SK-N-SH (cell line): ENCODE results near the gene CISD2. TPM values are rescaled to one million over a fixed set of nuclear protein-coding genes. Genes with fewer than 3 reads are reported as not detected.
"Not testable (repeated sequence)": the region's sequence is repeated elsewhere in the genome, so short reads cannot be mapped to it uniquely, and the experiment has no call there.

Experiments
- CTCF ChIA-PET: fragments of 300-600, 350-600 bp; formaldehyde crosslinking; extraction: SDS; loops from one replicate; lab custom pipeline; 2021; lab: Yijun Ruan, JAX
- POLR2A ChIA-PET: fragments of 350-600 bp; sonication (Branson Sonifier 250); formaldehyde crosslinking; extraction: SDS; loops from one replicate; lab custom pipeline; 2020; ENCODE audit warnings: antibody characterized with exemption, inconsistent platforms; lab: Yijun Ruan, JAX
- DNase-seq: peaks from one replicate; pipeline ENCODE4 v3.0.0; 2012
- H2AFZ ChIP-seq: fragments of 200-600 bp; sonication (generic); 2 replicates; pipeline ENCODE4 v1.8.1; 2016; ENCODE audit warnings: antibody characterized with exemption, mild to moderate bottlenecking, low read depth
- H3F3A ChIP-seq: fragments of 200-600 bp; sonication (generic); replicated peaks from 2 replicates; pipeline ENCODE3; 2016; ENCODE audit warnings: antibody characterized with exemption, mild to moderate bottlenecking; ENCODE audit not compliant: insufficient read depth
- H3K27ac ChIP-seq, 2 experiments: fragments of 200-500 bp in 1 of 2; fragments of 200-600 bp in 1 of 2; sonication (Bioruptor generic) in 1 of 2; sonication (generic), shearing (Covaris generic) in 1 of 2; 2 replicates each; pipeline versions ENCODE4 v1.5.1 to v1.6.1; 2014 to 2016; ENCODE audit warnings: low read depth in 2 of 2, inconsistent platforms in 1 of 2, low read length in 1 of 2, mild to moderate bottlenecking in 1 of 2, mixed read lengths in 1 of 2
- H3K27me3 ChIP-seq: fragments of 200-600 bp; sonication (generic), shearing (Covaris generic); 2 replicates; pipeline ENCODE4 v1.6.1; 2016; ENCODE audit warnings: mixed run types; ENCODE audit not compliant: insufficient read depth
- H3K36me3 ChIP-seq, 2 experiments: fragments of 200-500 bp in 1 of 2; fragments of 200-600 bp in 1 of 2; sonication (Bioruptor generic) in 1 of 2; sonication (generic) in 1 of 2; replicated peaks in 1 of 2; 2 replicates each; pipeline versions ENCODE3 to v1.5.1; 2014 to 2016; ENCODE audit warnings: low read length in 1 of 2, mild to moderate bottlenecking in 1 of 2; ENCODE audit not compliant: insufficient read depth in 2 of 2, control insufficient read depth in 1 of 2
- H3K4me1 ChIP-seq, 2 experiments: fragments of 200-500 bp in 1 of 2; fragments of 200-600 bp in 1 of 2; sonication (Bioruptor generic) in 1 of 2; sonication (generic), shearing (Covaris generic) in 1 of 2; 2 replicates each; pipeline versions ENCODE4 v1.5.1 to v1.6.1; 2014 to 2016; ENCODE audit warnings: low read depth in 1 of 2, low read length in 1 of 2, mixed run types in 1 of 2; ENCODE audit not compliant: insufficient read depth in 2 of 2, control insufficient read depth in 1 of 2
- H3K4me2 ChIP-seq: fragments of 200-600 bp; sonication (generic), shearing (Covaris generic); 2 replicates; pipeline ENCODE4 v1.6.1; 2017; ENCODE audit warnings: mixed run types
- H3K4me3 ChIP-seq, 2 experiments: fragments of 200-500 bp in 1 of 2; fragments of 200-600 bp in 1 of 2; sonication (Bioruptor generic) in 1 of 2; sonication (generic), shearing (Covaris generic) in 1 of 2; 2 replicates each; pipeline versions ENCODE4 v1.5.1 to v1.8.1; 2014 to 2016; ENCODE audit warnings: low read depth in 2 of 2, inconsistent platforms in 1 of 2, low read length in 1 of 2, mild to moderate bottlenecking in 1 of 2, mixed read lengths in 1 of 2, moderate library complexity in 1 of 2
- H3K79me2 ChIP-seq: fragments of 200-600 bp; sonication (generic); 2 replicates; pipeline ENCODE4 v1.8.1; 2017; ENCODE audit warnings: mild to moderate bottlenecking; ENCODE audit not compliant: insufficient read depth
- H3K9ac ChIP-seq: fragments of 200-600 bp; sonication (generic); 2 replicates; pipeline ENCODE4 v1.6.1; 2017; ENCODE audit warnings: mixed run types
- H3K9me2 ChIP-seq: fragments of 200-600 bp; sonication (generic); 2 replicates; pipeline ENCODE4 v1.6.1; 2017; ENCODE audit warnings: mixed run types
- H3K9me3 ChIP-seq: fragments of 200-600 bp; sonication (generic); 2 replicates; pipeline ENCODE4 v1.6.1; 2017; ENCODE audit warnings: mixed run types, mild to moderate bottlenecking, moderate library complexity
- H4K20me1 ChIP-seq: fragments of 200-600 bp; sonication (generic); 2 replicates; pipeline ENCODE4 v1.6.1; 2017; ENCODE audit warnings: mild to moderate bottlenecking, mixed run types; ENCODE audit not compliant: insufficient read depth
- CTCF ChIP-seq: fragments of 200-600 bp; sonication (generic); IDR thresholded peaks from 2 replicates; pipeline ENCODE4 v1.6.1; 2017; ENCODE audit warnings: antibody characterized with exemption, mild to moderate bottlenecking, moderate library complexity
- EP300 ChIP-seq, 2 experiments: IDR thresholded peaks; 2 replicates each; pipeline versions ENCODE4 v1.4.0 to v1.6.1; 2012; ENCODE audit warnings: borderline replicate concordance in 1 of 2, low read depth in 1 of 2, low read length in 1 of 2
- FOSL2 ChIP-seq: IDR thresholded peaks from 2 replicates; pipeline ENCODE4 v1.4.0; 2012; ENCODE audit warnings: low read depth, mild to moderate bottlenecking, moderate library complexity, borderline replicate concordance
- FOXM1 ChIP-seq: IDR thresholded peaks from 2 replicates; pipeline ENCODE4 v1.4.0; 2012; ENCODE audit warnings: low read depth, mild to moderate bottlenecking
- GATA2 ChIP-seq: sonication (generic); formaldehyde crosslinking; IDR thresholded peaks from 2 replicates; pipeline ENCODE4 v1.5.0; 2020; ENCODE audit warnings: mild to moderate bottlenecking, missing genetic modification reagents
- IRF3 ChIP-seq: fragments of 150-350 bp; IDR thresholded peaks from 2 replicates; pipeline ENCODE4 v1.6.1; 2016; ENCODE audit warnings: mild to moderate bottlenecking, low read depth, low read length
- JUND ChIP-seq: IDR thresholded peaks from 2 replicates; pipeline ENCODE4 v1.4.0; 2012
- NFIC ChIP-seq: IDR thresholded peaks from 2 replicates; pipeline ENCODE4 v1.4.0; 2012; ENCODE audit warnings: borderline replicate concordance
- RCOR1 ChIP-seq: fragments of 150-350 bp; IDR thresholded peaks from 2 replicates; pipeline ENCODE4 v1.6.1; 2017; ENCODE audit warnings: antibody characterized with exemption, low read length
- REST ChIP-seq: IDR thresholded peaks from 2 replicates; pipeline ENCODE4 v1.6.1; 2012; ENCODE audit warnings: mild to moderate bottlenecking, low read depth, low read length, moderate library complexity
- RFX5 ChIP-seq: IDR thresholded peaks from 2 replicates; pipeline ENCODE4 v1.6.1; 2012; ENCODE audit warnings: mild to moderate bottlenecking, improper control_type of control experiment, low read length
- TAF1 ChIP-seq: IDR thresholded peaks from 2 replicates; pipeline ENCODE4 v1.6.1; 2012; ENCODE audit warnings: low read depth, mild to moderate bottlenecking, low read length, moderate library complexity, borderline replicate concordance
- WGBS: methylation state at CpG from one replicate; pipeline ENCODE4 v1.1.6; 2017; ENCODE audit warnings: low lambda C conversion rate; 5-methylcytosine and 5-hydroxymethylcytosine counted together
- polyA plus RNA-seq, 3 experiments: library from polyadenylated mRNA; depleted of rRNA; stranded (reverse); fragments of >200 nt; gene quantifications; 2 replicates each; pipeline ENCODE4 v1.2.3, GENCODE V29; 2012

CISD2 gene
- polyA plus RNA-seq, 1 of the 3 experiments (the other 2 are of a cell fraction): 21.4 TPM

- no peak for TF ChIP-seq TAF1
- no peak for TF ChIP-seq NFIC
- TF ChIP-seq FOSL2: no peak
- TF ChIP-seq RCOR1: no peak
- no peak for TF ChIP-seq JUND
- TF ChIP-seq REST: no peak
- no peak for TF ChIP-seq RFX5
- TF ChIP-seq FOXM1: no peak
- no peak for TF ChIP-seq EP300 (IDR thresholded peaks at IDR 0.05; ENCODE audit: borderline replicate concordance in 1 of 2, low read depth in 1 of 2, low read length in 1 of 2)
- no peak for TF ChIP-seq IRF3
- no peak for TF ChIP-seq GATA2
- no peak for TF ChIP-seq CTCF
- no peaks in the 10 kb centered on the region for H3F3A ChIP-seq
- ChIA-PET POLR2A (no interaction called here), CTCF (interaction anchor here (1.2 kb wide), 1 partner anchor 8 kb away, joined by 3 read pairs; no protein-coding TSS in a partner anchor)
- peaks cover 15% of the 10 kb centered on the region for H3K79me2 ChIP-seq
- peaks cover 3 to 6% of the 10 kb centered on the region in 2 experiments for H3K36me3 ChIP-seq
- H3K27me3 ChIP-seq: no peaks in the 10 kb centered on the region
- H3K4me1 ChIP-seq: no peaks in the 10 kb centered on the region
- no peak overlapping the region for H2AFZ ChIP-seq
- H3K9me3 ChIP-seq: no peaks in the 10 kb centered on the region
- no peak overlapping the region for H3K27ac ChIP-seq
- no peak overlapping the region for H3K4me3 ChIP-seq
- WGBS: 100% methylated on average over 2 of the region's 2 CpGs
- no peaks in the 10 kb centered on the region for H3K9me2 ChIP-seq
- no peak for DNase-seq
- no peaks in the 10 kb centered on the region for H4K20me1 ChIP-seq
- no peak overlapping the region for H3K4me2 ChIP-seq
- no peak overlapping the region for H3K9ac ChIP-seq
Observed at GRCh38 chr4:102883278-102883677, 14.5 kb downstream of the CISD2 start.

- H2AFZ ChIP-seq, DNase-seq, H3K9ac ChIP-seq, H3K79me2 ChIP-seq, H3K27me3 ChIP-seq, H4K20me1 ChIP-seq, H3K36me3 ChIP-seq, H3K4me3 ChIP-seq, H3K9me3 ChIP-seq, H3K4me2 ChIP-seq, H3K9me2 ChIP-seq, POLR2A ChIA-PET, H3F3A ChIP-seq, CTCF ChIA-PET, H3K27ac ChIP-seq, H3K4me1 ChIP-seq: not testable (repeated sequence)
- 87% methylated on average over 2 of the region's 2 CpGs for WGBS
Observed at GRCh38 chr4:102888570-102888969, 19.8 kb downstream of the CISD2 start.

GRCh38 chr4:102889866-102890265 lies 21.1 kb downstream of the CISD2 start:
- POLR2A ChIA-PET, H3K9me3 ChIP-seq, H3F3A ChIP-seq, H3K4me2 ChIP-seq, H3K4me3 ChIP-seq, H3K27ac ChIP-seq, H3K36me3 ChIP-seq, DNase-seq, H3K4me1 ChIP-seq, H2AFZ ChIP-seq, H3K9me2 ChIP-seq, H3K27me3 ChIP-seq, H4K20me1 ChIP-seq, H3K79me2 ChIP-seq, CTCF ChIA-PET, H3K9ac ChIP-seq: not testable (repeated sequence)
- WGBS: 84% methylated on average over 3 of the region's 3 CpGs

GRCh38 chr4:102896547-102896946 lies 27.8 kb downstream of the CISD2 start:
- H3K9me3 ChIP-seq, H2AFZ ChIP-seq, H3K79me2 ChIP-seq, CTCF ChIA-PET, H3K4me2 ChIP-seq, H3K27me3 ChIP-seq, DNase-seq, H3K36me3 ChIP-seq, H3F3A ChIP-seq, POLR2A ChIA-PET, H3K27ac ChIP-seq, H3K9ac ChIP-seq, H3K4me3 ChIP-seq, H4K20me1 ChIP-seq, H3K9me2 ChIP-seq, H3K4me1 ChIP-seq: not testable (repeated sequence)
- WGBS: 87% methylated on average over 5 of the region's 5 CpGs
